HepG2 (cell line): ENCODE results near the gene CCSER1. TPM values are rescaled to one million over a fixed set of nuclear protein-coding genes. Genes with fewer than 3 reads are reported as not detected.

Experiments used
- ATAC-seq: fragments of 200-7000 bp; cut with Tn5 transposase; 3 replicates; pipeline ENCODE4 v1.9.1; 2020; ENCODE audit warnings: mild to moderate bottlenecking, moderate library complexity
- BruUV-seq: library from RNA; stranded (reverse); fragments of 400-500 nt; replicated peaks from 2 replicates; lab custom pipeline; 2021; lab: Mats Ljungman, UMichigan
- CTCF ChIA-PET: fragments of 300-600 bp; formaldehyde crosslinking; extraction: SDS; loops from one replicate; lab custom pipeline; 2021; ENCODE audit warnings: low total read pairs, inconsistent platforms, low intra/inter-chr PET ratio; lab: Yijun Ruan, JAX
- POLR2A ChIA-PET: fragments of 350-600 bp; sonication (Branson Sonifier 250); formaldehyde crosslinking; loops from one replicate; lab custom pipeline; 2020; ENCODE audit warnings: antibody characterized with exemption, inconsistent platforms; lab: Yijun Ruan, JAX
- DNase-seq: peaks from one replicate; pipeline ENCODE4 v3.0.0-alpha.2; 2015; ENCODE audit warnings: low spot score
- FAIRE-seq: peaks from 3 replicates; lab custom pipeline; 2011; peaks lifted over from hg19 to GRCh38; lab: Jason Lieb, UNC
- H2AFZ ChIP-seq: one replicate; pipeline ENCODE4 v1.6.1; 2011; ENCODE audit warnings: low read length, inconsistent platforms
- H3K27ac ChIP-seq: fragments of 300-600 bp; 3 replicates; pipeline ENCODE4 v1.8.0; 2011; ENCODE audit warnings: mixed run types, mild to moderate bottlenecking, mixed read lengths, low read length, inconsistent platforms; ENCODE audit not compliant: insufficient read depth; ENCODE audit errors: extremely low read length
- H3K27me3 ChIP-seq, 2 experiments: fragments of 200-600 bp in 1 of 2; 2 replicates in 1 of 2; 3 replicates in 1 of 2; pipeline versions ENCODE4 v1.6.0 to v1.8.0; 2011; ENCODE audit warnings: low read length in 2 of 2, mild to moderate bottlenecking in 2 of 2, moderate library complexity in 2 of 2, inconsistent platforms in 1 of 2; ENCODE audit not compliant: insufficient read depth in 2 of 2, control insufficient read depth in 1 of 2
- H3K36me3 ChIP-seq, 2 experiments: fragments of 200-600 bp in 1 of 2; replicated peaks in 1 of 2; 2 replicates in 1 of 2; 3 replicates in 1 of 2; pipeline versions ENCODE4 v1.5.1 to v1.8.0; 2011; ENCODE audit warnings: low read length in 2 of 2, inconsistent platforms in 1 of 2; ENCODE audit not compliant: insufficient read depth in 2 of 2, control insufficient read depth in 1 of 2
- H3K4me1 ChIP-seq: 2 replicates; pipeline ENCODE4 v1.5.1; 2012; ENCODE audit warnings: low read length, inconsistent platforms; ENCODE audit not compliant: insufficient read depth
- H3K4me2 ChIP-seq: 2 replicates; pipeline ENCODE4 v1.6.0; 2011; ENCODE audit warnings: low read depth, low read length, inconsistent platforms
- H3K4me3 ChIP-seq, 3 experiments: fragments of 200-600 bp in 1 of 3; sonication (generic), shearing (Covaris generic) in 1 of 3; replicated peaks in 1 of 3; 2 replicates each; pipeline ENCODE4 v1.5.1; 2011 to 2016; ENCODE audit warnings: low read length in 3 of 3, inconsistent platforms in 2 of 3, low read depth in 2 of 3, mild to moderate bottlenecking in 2 of 3, control low read depth in 1 of 3, mixed read lengths in 1 of 3; ENCODE audit not compliant: insufficient read depth in 1 of 3
- H3K79me2 ChIP-seq: one replicate; pipeline ENCODE4 v1.6.1; 2011; ENCODE audit warnings: low read length, inconsistent platforms; ENCODE audit not compliant: insufficient read depth
- H3K9ac ChIP-seq: 2 replicates; pipeline ENCODE4 v1.6.0; 2011; ENCODE audit warnings: mild to moderate bottlenecking, low read depth, low read length, inconsistent platforms; ENCODE audit not compliant: insufficient read depth
- H3K9me3 ChIP-seq: 2 replicates; pipeline ENCODE4 v1.5.1; 2012; ENCODE audit warnings: mild to moderate bottlenecking, low read length
- H4K20me1 ChIP-seq: 2 replicates; pipeline ENCODE4 v1.6.0; 2011; ENCODE audit warnings: inconsistent platforms, mild to moderate bottlenecking, low read length, moderate library complexity; ENCODE audit not compliant: insufficient read depth
- ARHGAP35 ChIP-seq: sonication (generic); formaldehyde crosslinking; IDR thresholded peaks from 2 replicates; pipeline ENCODE4 v1.9.0; 2022; ENCODE audit warnings: mild to moderate bottlenecking, inconsistent platforms, moderate library complexity, missing genetic modification reagents, borderline replicate concordance
- SAP130 ChIP-seq: IDR thresholded peaks from 2 replicates; pipeline ENCODE4 v1.6.1; 2016; ENCODE audit warnings: low read depth
- ZC3H13 ChIP-seq: sonication (generic); formaldehyde crosslinking; IDR thresholded peaks from 2 replicates; pipeline ENCODE4 v1.8.1; 2023; ENCODE audit warnings: mild to moderate bottlenecking, missing genetic modification reagents, moderate library complexity
- WGBS: methylation state at CpG from one replicate; pipeline ENCODE4 v1.1.6; 2017; ENCODE audit warnings: low lambda C conversion rate; 5-methylcytosine and 5-hydroxymethylcytosine counted together
- in situ Hi-C: cut with HindIII; loops from 2 replicates; pipeline ENCODE4 v1.10.0; 2017; ENCODE audit warnings: low pct_unique_long_range_greater_than_20kb; ENCODE audit not compliant: extremely low pct_ligation_motif_present
- intact Hi-C: fragments of 100-400 bp; cut with micrococcal nuclease; formaldehyde crosslinking; loops from one replicate; pipeline ENCODE4 v1.10.0; 2022; ENCODE audit not compliant: unreplicated experiment
- polyA plus RNA-seq, 8 experiments: library from polyadenylated mRNA; depleted of rRNA in 3 of 8; stranded (reverse) in 7 of 8; unstranded in 1 of 8; fragments of >200 nt; fragmentation: Illumina TruSeq in 4 of 8; extraction: Trizol in 4 of 8; gene quantifications; 2 replicates each; pipeline versions ENCODE4 v1.2.1 to v1.2.3, GENCODE V29; 2011 to 2016; ENCODE audit warnings: low read depth in 4 of 8, missing spikeins in 1 of 8, mixed read lengths in 1 of 8; ENCODE audit not compliant: insufficient read depth in 1 of 8
- total RNA-seq, 5 experiments: library from RNA; depleted of rRNA; stranded (reverse); fragments of >200 nt; fragmentation: Illumina TruSeq; extraction: Trizol; gene quantifications; 2 replicates each; pipeline ENCODE4 v1.2.3, GENCODE V29; 2016; ENCODE audit warnings: low read depth in 1 of 5
- TF ChIP-seq, protein P1 (sequence below): sonication (generic); formaldehyde crosslinking; IDR thresholded peaks from 2 replicates; pipeline ENCODE4 v1.4.0; 2020; ENCODE audit warnings: missing genetic modification reagents, borderline replicate concordance
- TF ChIP-seq, protein P2 (sequence below): sonication (generic); formaldehyde crosslinking; IDR thresholded peaks from 2 replicates; pipeline ENCODE4 v1.4.0; 2020; ENCODE audit warnings: missing genetic modification reagents, borderline replicate concordance

CCSER1 gene
- total and polyA plus RNA-seq, 2 of the 13 experiments (the other 11 are each of a cell fraction or from before 2014, with no cell fraction given), result not detected

DNA sequence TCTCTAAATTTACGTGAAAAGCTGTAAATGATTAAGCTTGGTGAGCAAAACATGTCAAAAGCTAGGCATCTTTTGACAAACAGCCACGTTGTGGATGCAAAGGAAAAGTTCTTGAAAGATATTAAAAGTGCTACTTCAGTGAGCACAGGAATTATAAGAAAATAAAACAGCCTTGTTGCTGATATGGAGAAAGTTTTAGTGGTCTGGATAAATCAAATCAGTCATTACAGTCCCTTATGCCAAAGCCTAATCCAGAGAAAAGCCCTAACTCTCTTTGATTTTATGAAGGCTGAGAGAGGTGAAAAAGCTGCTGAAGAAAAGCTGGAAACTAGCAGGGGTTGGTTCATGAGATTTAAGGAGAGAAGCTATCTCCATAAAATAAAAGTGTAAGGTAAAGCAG is 487.2 kb downstream of the CCSER1 start:
- in situ Hi-C loops, result no loop called here
- DNase-seq (no peak), FAIRE-seq (no peak), ATAC-seq (no peak)
- intact Hi-C loops, result no loop called here
- Histone ChIP-seq H3K79me2 (no peaks in the 10 kb centered on the region), H3K4me2 (no peak overlapping the region), H2AFZ (no peak overlapping the region), H3K27me3 (no peaks in the 10 kb centered on the region), H3K4me3 (no peak overlapping the region), H3K9ac (no peak overlapping the region), H3K4me1 (no peaks in the 10 kb centered on the region), H3K27ac (no peak overlapping the region), H3K9me3 (no peaks in the 10 kb centered on the region), H3K36me3 (no peaks in the 10 kb centered on the region), H4K20me1 (no peaks in the 10 kb centered on the region)
- ChIA-PET POLR2A (no interaction called here), CTCF (no interaction called here)
- no peak for TF ChIP-seq SAP130 (CRISPR knock-in tag)
- TF ChIP-seq, protein P1, sequence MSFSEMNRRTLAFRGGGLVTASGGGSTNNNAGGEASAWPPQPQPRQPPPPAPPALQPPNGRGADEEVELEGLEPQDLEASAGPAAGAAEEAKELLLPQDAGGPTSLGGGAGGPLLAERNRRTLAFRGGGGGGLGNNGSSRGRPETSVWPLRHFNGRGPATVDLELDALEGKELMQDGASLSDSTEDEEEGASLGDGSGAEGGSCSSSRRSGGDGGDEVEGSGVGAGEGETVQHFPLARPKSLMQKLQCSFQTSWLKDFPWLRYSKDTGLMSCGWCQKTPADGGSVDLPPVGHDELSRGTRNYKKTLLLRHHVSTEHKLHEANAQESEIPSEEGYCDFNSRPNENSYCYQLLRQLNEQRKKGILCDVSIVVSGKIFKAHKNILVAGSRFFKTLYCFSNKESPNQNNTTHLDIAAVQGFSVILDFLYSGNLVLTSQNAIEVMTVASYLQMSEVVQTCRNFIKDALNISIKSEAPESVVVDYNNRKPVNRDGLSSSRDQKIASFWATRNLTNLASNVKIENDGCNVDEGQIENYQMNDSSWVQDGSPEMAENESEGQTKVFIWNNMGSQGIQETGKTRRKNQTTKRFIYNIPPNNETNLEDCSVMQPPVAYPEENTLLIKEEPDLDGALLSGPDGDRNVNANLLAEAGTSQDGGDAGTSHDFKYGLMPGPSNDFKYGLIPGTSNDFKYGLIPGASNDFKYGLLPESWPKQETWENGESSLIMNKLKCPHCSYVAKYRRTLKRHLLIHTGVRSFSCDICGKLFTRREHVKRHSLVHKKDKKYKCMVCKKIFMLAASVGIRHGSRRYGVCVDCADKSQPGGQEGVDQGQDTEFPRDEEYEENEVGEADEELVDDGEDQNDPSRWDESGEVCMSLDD (CRISPR knock-in tag), result no peak
- TF ChIP-seq ARHGAP35 (CRISPR knock-in tag), result no peak
- TF ChIP-seq, protein P2, sequence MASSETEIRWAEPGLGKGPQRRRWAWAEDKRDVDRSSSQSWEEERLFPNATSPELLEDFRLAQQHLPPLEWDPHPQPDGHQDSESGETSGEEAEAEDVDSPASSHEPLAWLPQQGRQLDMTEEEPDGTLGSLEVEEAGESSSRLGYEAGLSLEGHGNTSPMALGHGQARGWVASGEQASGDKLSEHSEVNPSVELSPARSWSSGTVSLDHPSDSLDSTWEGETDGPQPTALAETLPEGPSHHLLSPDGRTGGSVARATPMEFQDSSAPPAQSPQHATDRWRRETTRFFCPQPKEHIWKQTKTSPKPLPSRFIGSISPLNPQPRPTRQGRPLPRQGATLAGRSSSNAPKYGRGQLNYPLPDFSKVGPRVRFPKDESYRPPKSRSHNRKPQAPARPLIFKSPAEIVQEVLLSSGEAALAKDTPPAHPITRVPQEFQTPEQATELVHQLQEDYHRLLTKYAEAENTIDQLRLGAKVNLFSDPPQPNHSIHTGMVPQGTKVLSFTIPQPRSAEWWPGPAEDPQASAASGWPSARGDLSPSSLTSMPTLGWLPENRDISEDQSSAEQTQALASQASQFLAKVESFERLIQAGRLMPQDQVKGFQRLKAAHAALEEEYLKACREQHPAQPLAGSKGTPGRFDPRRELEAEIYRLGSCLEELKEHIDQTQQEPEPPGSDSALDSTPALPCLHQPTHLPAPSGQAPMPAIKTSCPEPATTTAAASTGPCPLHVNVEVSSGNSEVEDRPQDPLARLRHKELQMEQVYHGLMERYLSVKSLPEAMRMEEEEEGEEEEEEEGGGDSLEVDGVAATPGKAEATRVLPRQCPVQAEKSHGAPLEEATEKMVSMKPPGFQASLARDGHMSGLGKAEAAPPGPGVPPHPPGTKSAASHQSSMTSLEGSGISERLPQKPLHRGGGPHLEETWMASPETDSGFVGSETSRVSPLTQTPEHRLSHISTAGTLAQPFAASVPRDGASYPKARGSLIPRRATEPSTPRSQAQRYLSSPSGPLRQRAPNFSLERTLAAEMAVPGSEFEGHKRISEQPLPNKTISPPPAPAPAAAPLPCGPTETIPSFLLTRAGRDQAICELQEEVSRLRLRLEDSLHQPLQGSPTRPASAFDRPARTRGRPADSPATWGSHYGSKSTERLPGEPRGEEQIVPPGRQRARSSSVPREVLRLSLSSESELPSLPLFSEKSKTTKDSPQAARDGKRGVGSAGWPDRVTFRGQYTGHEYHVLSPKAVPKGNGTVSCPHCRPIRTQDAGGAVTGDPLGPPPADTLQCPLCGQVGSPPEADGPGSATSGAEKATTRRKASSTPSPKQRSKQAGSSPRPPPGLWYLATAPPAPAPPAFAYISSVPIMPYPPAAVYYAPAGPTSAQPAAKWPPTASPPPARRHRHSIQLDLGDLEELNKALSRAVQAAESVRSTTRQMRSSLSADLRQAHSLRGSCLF (CRISPR knock-in tag), result no peak
- TF ChIP-seq ZC3H13 (CRISPR knock-in tag), result no peak
- no TSS peak for BruUV-seq
- 3% methylated on average over 2 of the region's 2 CpGs for WGBS
